GM23338 (cell line): ENCODE results near the gene ERP27. TPM values are rescaled to one million over a fixed set of nuclear protein-coding genes. Genes with fewer than 3 reads are reported as not detected.

ENCODE experiments used
- ATAC-seq: fragments of 200-7000 bp; cut with Tn5 transposase; 3 replicates; pipeline ENCODE4 v1.9.1; 2020
- DNase-seq: peaks from one replicate; pipeline ENCODE4 v3.0.0-alpha.2; 2015; ENCODE audit warnings: low spot score
- H2AFZ ChIP-seq: fragments of 200-600 bp; sonication (generic); 2 replicates; pipeline ENCODE4 v1.8.0; 2016; ENCODE audit warnings: antibody characterized with exemption, mild to moderate bottlenecking, moderate library complexity
- H3F3A ChIP-seq: fragments of 200-600 bp; sonication (generic); replicated peaks from 2 replicates; pipeline ENCODE4 v1.8.0; 2017; ENCODE audit warnings: antibody characterized with exemption, mixed run types, low read depth
- H3K27ac ChIP-seq: fragments of 200-600 bp; sonication (generic); 2 replicates; pipeline ENCODE4 v1.6.1; 2016; ENCODE audit warnings: low read depth
- H3K27me3 ChIP-seq: fragments of 200-600 bp; sonication (generic); 2 replicates; pipeline ENCODE4 v1.8.0; 2016; ENCODE audit warnings: mild to moderate bottlenecking, mixed run types, moderate library complexity; ENCODE audit not compliant: insufficient read depth
- H3K36me3 ChIP-seq: fragments of 200-600 bp; sonication (generic); 2 replicates; pipeline ENCODE4 v1.8.0; 2016; ENCODE audit warnings: mild to moderate bottlenecking; ENCODE audit not compliant: insufficient read depth
- H3K4me1 ChIP-seq: fragments of 200-600 bp; sonication (generic); 2 replicates; pipeline ENCODE4 v1.8.0; 2016; ENCODE audit warnings: mild to moderate bottlenecking, moderate library complexity; ENCODE audit not compliant: insufficient read depth
- H3K4me2 ChIP-seq: fragments of 200-600 bp; sonication (generic); 2 replicates; pipeline ENCODE4 v1.7.1; 2017; ENCODE audit warnings: mixed run types
- H3K4me3 ChIP-seq: fragments of 200-600 bp; sonication (generic); 2 replicates; pipeline ENCODE4 v1.6.1; 2016; ENCODE audit warnings: mixed run types
- H3K79me2 ChIP-seq: fragments of 200-600 bp; sonication (generic); replicated peaks from 2 replicates; pipeline ENCODE4 v1.8.0; 2017; ENCODE audit warnings: mild to moderate bottlenecking; ENCODE audit not compliant: insufficient read depth
- H3K9me2 ChIP-seq: fragments of 200-600 bp; sonication (generic); 2 replicates; pipeline ENCODE4 v1.8.0; 2017; ENCODE audit not compliant: insufficient read depth
- H4K20me1 ChIP-seq: fragments of 200-600 bp; sonication (generic); replicated peaks from 2 replicates; pipeline ENCODE4 v1.8.0; 2017; ENCODE audit warnings: mild to moderate bottlenecking; ENCODE audit not compliant: insufficient read depth
- H3K27ac Mint-ChIP-seq: 2 replicates; pipeline ENCODE4 v1.8.0; 2020; ENCODE audit warnings: inconsistent platforms, mild to moderate bottlenecking, moderate library complexity, mixed read lengths
- H3K27me3 Mint-ChIP-seq: 3 replicates; pipeline ENCODE4 v1.8.0; 2022; ENCODE audit warnings: low read depth, mild to moderate bottlenecking, moderate library complexity, mixed read lengths, inconsistent platforms; ENCODE audit not compliant: insufficient read depth, poor library complexity
- H3K36me3 Mint-ChIP-seq: 3 replicates; pipeline ENCODE4 v1.8.0; 2021; ENCODE audit warnings: low read depth, mild to moderate bottlenecking, inconsistent platforms, moderate library complexity, mixed read lengths
- H3K4me1 Mint-ChIP-seq: 3 replicates; pipeline ENCODE4 v1.8.0; 2020; ENCODE audit warnings: mild to moderate bottlenecking, inconsistent platforms, mixed read lengths
- H3K4me3 Mint-ChIP-seq: 3 replicates; pipeline ENCODE4 v1.8.0; 2021; ENCODE audit warnings: moderate library complexity, mild to moderate bottlenecking, inconsistent platforms, mixed read lengths
- H3K9me3 Mint-ChIP-seq: 3 replicates; pipeline ENCODE4 v1.8.0; 2020; ENCODE audit warnings: moderate library complexity, mild to moderate bottlenecking, inconsistent platforms, mixed read lengths
- CREB1 ChIP-seq: fragments of 250-450 bp; sonication (Bioruptor Pico); IDR thresholded peaks from 2 replicates; pipeline ENCODE4 v1.5.0; 2020; ENCODE audit warnings: low read depth, mild to moderate bottlenecking, moderate library complexity
- CTCF ChIP-seq, 2 experiments: fragments of 200-600 bp in 1 of 2; sonication (generic) in 1 of 2; conservative IDR thresholded peaks; 2 replicates each; pipeline versions ENCODE4 v1.5.1 to v1.6.1; 2016 to 2017; ENCODE audit warnings: antibody characterized with exemption in 2 of 2, low read depth in 2 of 2, mild to moderate bottlenecking in 2 of 2, moderate library complexity in 1 of 2
- ETS1 ChIP-seq: IDR thresholded peaks from 2 replicates; pipeline ENCODE4 v1.6.1; 2016; ENCODE audit warnings: antibody characterized with exemption
- NANOG ChIP-seq: IDR thresholded peaks from 2 replicates; pipeline ENCODE4 v1.6.1; 2016; ENCODE audit warnings: antibody characterized with exemption, borderline replicate concordance
- POLR2AphosphoS5 ChIP-seq: IDR thresholded peaks from 2 replicates; pipeline ENCODE4 v1.6.1; 2016; ENCODE audit warnings: antibody characterized with exemption, low read depth
- STAT1 ChIP-seq: IDR thresholded peaks from one replicate; pipeline ENCODE4 v1.6.1; 2016; ENCODE audit warnings: antibody characterized with exemption; ENCODE audit not compliant: unreplicated experiment
- ZNF114 ChIP-seq: fragments of 250-450 bp; sonication (Bioruptor Pico); IDR thresholded peaks from 2 replicates; pipeline ENCODE4 v1.5.0; 2020; ENCODE audit warnings: mild to moderate bottlenecking, moderate library complexity
- ZNF462 ChIP-seq: fragments of 250-450 bp; sonication (Bioruptor Pico); IDR thresholded peaks from 2 replicates; pipeline ENCODE4 v1.5.0; 2020; ENCODE audit warnings: mild to moderate bottlenecking, moderate library complexity
- polyA plus RNA-seq: library from polyadenylated mRNA; unstranded; fragments of >200 nt; fragmentation: Nextera tagmentation; extraction: Ambion mirVana; gene quantifications from 2 replicates; pipeline ENCODE4 v1.2.1, GENCODE V29; 2016
- total RNA-seq: library from RNA; depleted of rRNA; stranded (reverse); fragments of >200 nt; shearing (Covaris generic); gene quantifications from 2 replicates; pipeline ENCODE4 v1.2.3, GENCODE V29; 2014

ERP27 gene
- total and polyA plus RNA-seq, 2 experiments from 2014 or later, result not detected

- Histone ChIP-seq H3K36me3 (no peaks in the 10 kb centered on the region), H3K9me2 (no peaks in the 10 kb centered on the region; the same call in 1 of the 2 replicates), H3K4me2 (no peak overlapping the region), H3K4me1 (no peaks in the 10 kb centered on the region), H3F3A (no peaks in the 10 kb centered on the region), H3K4me3 (no peak overlapping the region), H3K27me3 (no peaks in the 10 kb centered on the region), H3K79me2 (no peaks in the 10 kb centered on the region), H2AFZ (no peak overlapping the region), H4K20me1 (no peaks in the 10 kb centered on the region), H3K27ac (no peak overlapping the region)
- no peaks in the 10 kb centered on the region for H3K27me3 Mint-ChIP-seq
- no peak overlapping the region for H3K27ac Mint-ChIP-seq
- TF ChIP-seq ZNF114 (no peak), CREB1 (CRISPR knock-in tag) (no peak), ETS1 (no peak), NANOG (no peak), STAT1 (no peak)
- no peaks in the 10 kb centered on the region for H3K9me3 Mint-ChIP-seq
- DNase-seq (no peak), ATAC-seq (no peak)
- H3K36me3 Mint-ChIP-seq, result no peaks in the 10 kb centered on the region
- H3K4me3 Mint-ChIP-seq, result no peak overlapping the region
- peaks cover 4% of the 10 kb centered on the region; the same call in 2 of the 3 replicates for H3K4me1 Mint-ChIP-seq
These were observed 54.7 kb downstream of the ERP27 start for GRCh38 chr12:14883686-14884085.

- no peak for DNase-seq
- Histone ChIP-seq H3K4me1 (no peaks in the 10 kb centered on the region), H3K36me3 (no peaks in the 10 kb centered on the region), H4K20me1 (no peaks in the 10 kb centered on the region), H3K27me3 (no peaks in the 10 kb centered on the region), H3K9me2 (no peaks in the 10 kb centered on the region), H3K79me2 (no peaks in the 10 kb centered on the region), H3F3A (no peaks in the 10 kb centered on the region), H3K27ac (no peak overlapping the region), H2AFZ (no peak overlapping the region), H3K4me3 (no peak overlapping the region), H3K4me2 (no peak overlapping the region)
- H3K27ac Mint-ChIP-seq, result no peak overlapping the region
- no peaks in the 10 kb centered on the region for H3K4me1 Mint-ChIP-seq
- H3K36me3 Mint-ChIP-seq, result no peaks in the 10 kb centered on the region
- no peaks in the 10 kb centered on the region for H3K27me3 Mint-ChIP-seq
- no peak overlapping the region for H3K4me3 Mint-ChIP-seq
- no peak for ATAC-seq
- no peaks in the 10 kb centered on the region for H3K9me3 Mint-ChIP-seq
- TF ChIP-seq CREB1 (CRISPR knock-in tag) (no peak), POLR2AphosphoS5 (no peak), ETS1 (no peak), CTCF (conservative IDR thresholded peaks at IDR 0.05; ENCODE audit: low read depth in 2 of 2) (no peak), ZNF114 (no peak), NANOG (no peak), ZNF462 (CRISPR knock-in tag) (no peak)
These were observed 57.4 kb downstream of the ERP27 start for GRCh38 chr12:14880890-14881453.
